Measurements from ENCODE around the gene OVAAL. TPM values are rescaled to one million over a fixed set of nuclear protein-coding genes. Genes with fewer than 3 reads are reported as not detected.

Gene OVAAL
- total and polyA plus RNA-seq, 9 of the 15 experiments (the other 6 are each of a cell fraction or from before 2014, with no cell fraction given), result 0.04 to 0.18 (median 0.08) TPM; not detected in 4

DNA sequence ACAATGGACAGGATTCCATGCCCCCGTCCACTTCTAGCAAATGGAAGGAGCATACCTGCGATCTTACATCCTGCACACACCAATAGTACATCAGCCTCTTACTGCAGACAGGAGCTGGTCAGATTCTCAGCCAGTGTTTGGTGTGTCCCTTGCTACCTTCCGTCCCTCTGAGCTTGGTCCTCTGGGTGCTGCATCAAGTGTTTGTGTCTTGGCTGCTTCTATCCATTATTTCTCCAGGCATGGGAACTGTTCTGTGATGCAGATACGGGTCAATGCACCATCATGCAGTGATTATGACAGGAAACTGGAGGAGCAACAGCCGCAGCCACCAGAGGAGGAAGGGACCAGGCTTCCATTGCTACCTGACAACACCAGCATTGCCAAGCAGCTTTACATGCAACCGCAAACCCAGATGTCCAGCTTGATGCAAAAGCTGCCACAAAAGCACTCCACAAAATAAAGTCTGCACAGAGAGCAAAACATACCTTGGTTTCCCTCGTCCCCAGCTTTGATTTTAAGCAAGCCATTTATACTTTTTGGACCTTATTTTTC is 21.9 kb upstream of the OVAAL start:
- 63% methylated on average over 7 of the region's 7 CpGs for WGBS (ENCODE audit: insufficient coverage, low coverage, missing lambda C conversion rate)
- in situ Hi-C loops (cut with MboI) (loop anchor here (5.0 kb wide), 1 partner anchor 325 kb away; no protein-coding TSS in a partner anchor), intact Hi-C loops (cut with micrococcal nuclease) (no loop called here)
- H3K9me1 ChIP-seq (ENCODE audit: control insufficient read depth, insufficient read depth, low read length), result no peaks in the 10 kb centered on the region
- peaks cover 0 to 10% of the 10 kb centered on the region in 2 experiments; a peak in 2 of 5 replicates for H3K4me1 ChIP-seq (replicated peaks in 1 of 2; ENCODE audit: control insufficient read depth in 2 of 2, insufficient read depth in 2 of 2, low read length in 2 of 2)
- no peak for FAIRE-seq
- H2AFZ ChIP-seq (ENCODE audit: low read depth, low read length), result peak overlapping the region; percentile 69
- TF ChIP-seq HDAC2 (IDR thresholded peaks at IDR 0.05), result no peak
- TF ChIP-seq, protein P1, sequence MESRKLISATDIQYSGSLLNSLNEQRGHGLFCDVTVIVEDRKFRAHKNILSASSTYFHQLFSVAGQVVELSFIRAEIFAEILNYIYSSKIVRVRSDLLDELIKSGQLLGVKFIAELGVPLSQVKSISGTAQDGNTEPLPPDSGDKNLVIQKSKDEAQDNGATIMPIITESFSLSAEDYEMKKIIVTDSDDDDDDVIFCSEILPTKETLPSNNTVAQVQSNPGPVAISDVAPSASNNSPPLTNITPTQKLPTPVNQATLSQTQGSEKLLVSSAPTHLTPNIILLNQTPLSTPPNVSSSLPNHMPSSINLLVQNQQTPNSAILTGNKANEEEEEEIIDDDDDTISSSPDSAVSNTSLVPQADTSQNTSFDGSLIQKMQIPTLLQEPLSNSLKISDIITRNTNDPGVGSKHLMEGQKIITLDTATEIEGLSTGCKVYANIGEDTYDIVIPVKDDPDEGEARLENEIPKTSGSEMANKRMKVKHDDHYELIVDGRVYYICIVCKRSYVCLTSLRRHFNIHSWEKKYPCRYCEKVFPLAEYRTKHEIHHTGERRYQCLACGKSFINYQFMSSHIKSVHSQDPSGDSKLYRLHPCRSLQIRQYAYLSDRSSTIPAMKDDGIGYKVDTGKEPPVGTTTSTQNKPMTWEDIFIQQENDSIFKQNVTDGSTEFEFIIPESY (CRISPR knock-in tag; IDR thresholded peaks at IDR 0.05), result peak; percentile 53
- 0 out of 2 replicates have a peak, but pooled peaks have one; percentile 11 for TF ChIP-seq ZNF407 (IDR thresholded peaks at IDR 0.05; ENCODE audit: low read depth)
- no peak overlapping the region for H3K4me3 ChIP-seq
- no peak for DNase-seq (ENCODE audit: extremely low read depth in 1 of 4, low spot score in 3 of 4)
- no peaks in the 10 kb centered on the region for H3K79me2 ChIP-seq (ENCODE audit: control insufficient read depth, insufficient read depth, low read length)
- no peak overlapping the region; the same call in 1 of the 2 replicates for H3K4me2 ChIP-seq (ENCODE audit: insufficient read depth, low read length)
- H3K36me3 ChIP-seq (ENCODE audit: control insufficient read depth, insufficient read depth, low read length), result no peaks in the 10 kb centered on the region
- POLR2A ChIA-PET, result interaction anchor here (0.6 to 1.3 kb wide), 7 partner anchors 8 to 311 kb away, joined by 3 to 5 read pairs (median 3); partner anchors contain the start of gene OVAAL
- no TSS peak for BruUV-seq (replicated peaks)
- no peaks in the 10 kb centered on the region for H3K9me3 ChIP-seq (replicated peaks; ENCODE audit: control insufficient read depth, insufficient read depth, low read depth, low read length)
- no peak overlapping the region for H3K27ac ChIP-seq (ENCODE audit: extremely low read depth, low read depth, low read length)
- H3K27me3 ChIP-seq (ENCODE audit: control insufficient read depth in 2 of 2, insufficient read depth in 2 of 2, low read length in 2 of 2), result no peaks in the 10 kb centered on the region
- H4K20me1 ChIP-seq (replicated peaks; ENCODE audit: control insufficient read depth, insufficient read depth, low read length), result no peaks in the 10 kb centered on the region
- CTCF ChIA-PET (ENCODE audit: low intra/inter-chr PET ratio), result no interaction called here
- no peak overlapping the region for H3K9ac ChIP-seq (ENCODE audit: insufficient read depth in 1 of 2, low read depth in 2 of 2, low read length in 2 of 2)
- peak; percentile 9; the same call in 1 of the 3 replicates for ATAC-seq
